Activated naive CD8-positive, alpha-beta T cell (primary cell): ENCODE data around the gene S100A10.

ENCODE experiments used
- H3K27ac Mint-ChIP-seq: one replicate; pipeline ENCODE4 v1.8.0; 2021; ENCODE audit warnings: mixed read lengths
- H3K27me3 Mint-ChIP-seq: one replicate; pipeline ENCODE4 v1.8.0; 2021; ENCODE audit warnings: mixed read lengths
- H3K36me3 Mint-ChIP-seq: one replicate; pipeline ENCODE4 v1.8.0; 2021; ENCODE audit warnings: mixed read lengths
- H3K4me1 Mint-ChIP-seq: one replicate; pipeline ENCODE4 v1.8.0; 2021; ENCODE audit warnings: low read depth, mixed read lengths
- H3K4me3 Mint-ChIP-seq: one replicate; pipeline ENCODE4 v1.8.0; 2021; ENCODE audit warnings: mild to moderate bottlenecking, mixed read lengths
- H3K9me3 Mint-ChIP-seq: one replicate; pipeline ENCODE4 v1.8.0; 2021; ENCODE audit warnings: low read depth, mixed read lengths

Gene S100A10

DNA sequence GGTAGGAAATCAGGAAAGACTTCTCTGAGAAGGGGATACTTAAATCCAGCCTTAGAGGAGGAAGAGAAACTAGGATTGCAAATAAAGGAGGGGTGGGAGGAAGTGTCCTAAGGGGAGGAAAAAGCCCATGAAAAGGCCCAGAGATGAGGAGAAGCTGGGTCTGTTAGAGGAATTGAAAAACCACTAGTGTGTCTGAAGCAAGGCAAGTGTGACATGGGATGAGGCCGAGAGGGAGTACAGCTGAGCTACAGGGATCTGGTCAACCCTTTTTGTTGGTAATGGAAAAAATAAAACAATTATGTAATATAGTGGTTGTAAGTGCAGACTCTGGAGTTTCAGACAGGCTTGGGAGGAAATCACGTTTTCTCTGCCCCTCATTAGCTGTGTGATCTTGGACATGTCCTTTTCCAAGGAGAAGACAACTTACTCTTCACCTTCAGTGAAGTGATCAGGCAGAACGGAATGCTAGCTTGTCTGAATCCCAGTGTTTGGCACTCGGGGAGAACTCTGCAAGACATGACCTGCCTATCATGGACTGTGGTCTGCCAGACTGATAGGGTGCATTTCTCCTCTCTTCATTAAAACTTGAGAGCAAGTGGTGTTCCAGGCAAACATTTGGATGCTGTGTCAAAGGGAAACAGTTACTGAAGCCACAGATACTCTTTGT, 7.4 kb upstream of the S100A10 start:
- Mint-ChIP-seq H3K27me3 (peaks cover 2% of the 10 kb centered on the region), H3K36me3 (no peaks in the 10 kb centered on the region), H3K4me1 (peaks cover 2% of the 10 kb centered on the region), H3K27ac (no peak overlapping the region), H3K9me3 (no peaks in the 10 kb centered on the region), H3K4me3 (no peak overlapping the region)

- Mint-ChIP-seq H3K27ac (no peak overlapping the region), H3K4me3 (no peak overlapping the region), H3K9me3 (no peaks in the 10 kb centered on the region), H3K4me1 (peaks cover 13% of the 10 kb centered on the region), H3K36me3 (no peaks in the 10 kb centered on the region), H3K27me3 (peaks cover 2% of the 10 kb centered on the region)
Measured at GRCh38 chr1:151998611-151999362, 5.1 kb upstream of the S100A10 start.

GRCh38 chr1:151997284-151997570, 3.6 kb upstream of the S100A10 start:
- Mint-ChIP-seq H3K4me1 (peaks cover 21% of the 10 kb centered on the region), H3K9me3 (no peaks in the 10 kb centered on the region), H3K4me3 (no peak overlapping the region), H3K27me3 (peaks cover 2% of the 10 kb centered on the region), H3K27ac (no peak overlapping the region), H3K36me3 (no peaks in the 10 kb centered on the region)

GRCh38 chr1:151995774-151996173, 2.1 kb upstream of the S100A10 start:
- Mint-ChIP-seq H3K9me3 (no peaks in the 10 kb centered on the region), H3K27ac (no peak overlapping the region), H3K27me3 (peaks cover 2% of the 10 kb centered on the region), H3K4me1 (peaks cover 36% of the 10 kb centered on the region), H3K4me3 (no peak overlapping the region), H3K36me3 (no peaks in the 10 kb centered on the region)

- peaks cover 44% of the 10 kb centered on the region for H3K4me1 Mint-ChIP-seq
- H3K9me3 Mint-ChIP-seq = no peaks in the 10 kb centered on the region
- peak overlapping the region; percentile 61 for H3K4me3 Mint-ChIP-seq
- H3K27ac Mint-ChIP-seq = peak overlapping the region; percentile 76
- H3K36me3 Mint-ChIP-seq = no peaks in the 10 kb centered on the region
- peaks cover 2% of the 10 kb centered on the region for H3K27me3 Mint-ChIP-seq
Measured at GRCh38 chr1:151994956-151995355, 1.3 kb upstream of the S100A10 start.

- peak overlapping the region; percentile 94 for H3K4me3 Mint-ChIP-seq
- H3K36me3 Mint-ChIP-seq = no peaks in the 10 kb centered on the region
- H3K4me1 Mint-ChIP-seq = peaks cover 62% of the 10 kb centered on the region
- peak overlapping the region; percentile 91 for H3K27ac Mint-ChIP-seq
- H3K9me3 Mint-ChIP-seq = no peaks in the 10 kb centered on the region
- H3K27me3 Mint-ChIP-seq = no peaks in the 10 kb centered on the region
Measured at GRCh38 chr1:151993084-151993733, 450 bp downstream of the S100A10 start.

DNA sequence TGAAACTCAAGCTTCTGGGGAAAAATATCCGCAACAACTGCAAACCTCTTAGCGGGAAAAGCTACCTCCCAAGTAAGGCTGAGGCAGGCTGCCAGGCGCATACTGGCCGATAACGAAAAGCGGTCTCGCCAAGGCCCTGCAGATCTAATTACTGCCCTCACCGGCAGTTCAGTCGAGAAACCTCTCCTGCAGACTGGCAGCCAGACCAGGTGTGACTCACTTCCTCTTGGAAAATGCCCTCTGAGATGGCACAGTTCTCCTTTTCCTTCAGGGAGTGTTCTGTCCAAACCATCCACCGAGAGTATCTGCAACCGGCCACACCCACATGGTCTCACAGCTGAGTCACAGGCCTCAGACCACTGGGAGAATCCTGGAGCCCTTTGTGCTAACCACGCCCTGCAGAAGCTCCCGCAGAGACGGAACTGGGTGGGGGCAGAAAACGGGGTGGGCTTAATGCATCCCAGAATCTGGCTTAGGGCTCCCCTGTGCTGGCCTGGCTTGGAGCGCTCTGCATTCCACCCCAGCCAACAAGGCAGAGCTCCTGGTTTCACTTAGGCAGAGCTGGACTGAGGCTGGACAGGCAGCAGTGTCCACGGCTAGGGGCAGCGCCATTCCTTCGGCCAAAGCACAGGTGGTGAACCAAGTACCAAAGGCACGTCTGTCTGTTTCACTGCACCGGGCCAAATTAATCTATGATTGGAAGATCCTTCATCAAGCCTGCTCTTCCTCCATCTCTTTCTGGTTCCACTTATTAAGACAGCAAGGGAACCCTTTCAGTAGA, 1.2 kb downstream of the S100A10 start:
- Mint-ChIP-seq H3K9me3 (no peaks in the 10 kb centered on the region), H3K36me3 (no peaks in the 10 kb centered on the region), H3K4me3 (peak overlapping the region; percentile 94), H3K27me3 (no peaks in the 10 kb centered on the region), H3K27ac (peak overlapping the region; percentile 91), H3K4me1 (peaks cover 66% of the 10 kb centered on the region)

- no peaks in the 10 kb centered on the region for H3K27me3 Mint-ChIP-seq
- H3K27ac Mint-ChIP-seq = no peak overlapping the region
- peaks cover 68% of the 10 kb centered on the region for H3K4me1 Mint-ChIP-seq
- H3K4me3 Mint-ChIP-seq = peak overlapping the region; percentile 94
- no peaks in the 10 kb centered on the region for H3K36me3 Mint-ChIP-seq
- H3K9me3 Mint-ChIP-seq = no peaks in the 10 kb centered on the region
Measured at GRCh38 chr1:151991663-151992302, 1.9 kb downstream of the S100A10 start.

DNA sequence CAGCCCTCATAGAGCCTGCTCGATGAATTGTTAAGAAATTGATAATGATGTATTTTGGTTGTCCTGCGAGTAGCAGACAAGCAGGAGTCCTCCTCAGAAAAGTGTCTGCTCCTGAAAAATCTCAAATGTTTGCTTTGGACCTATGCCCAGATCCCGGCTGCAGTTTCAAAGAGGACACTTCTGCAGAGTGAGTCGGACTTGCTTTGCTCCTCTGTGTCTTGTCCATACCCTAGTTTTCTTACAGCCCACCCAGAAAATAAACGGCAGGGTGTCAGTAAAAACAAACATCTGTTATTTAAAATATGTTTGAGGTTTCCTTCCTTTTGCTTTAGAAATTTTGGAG, 2.8 kb downstream of the S100A10 start:
- Mint-ChIP-seq H3K36me3 (peaks cover 5% of the 10 kb centered on the region), H3K27ac (peak overlapping the region; percentile 46), H3K27me3 (no peaks in the 10 kb centered on the region), H3K9me3 (no peaks in the 10 kb centered on the region), H3K4me3 (no peak overlapping the region), H3K4me1 (peaks cover 76% of the 10 kb centered on the region)

- Mint-ChIP-seq H3K4me1 (peaks cover 80% of the 10 kb centered on the region), H3K27me3 (no peaks in the 10 kb centered on the region), H3K36me3 (peaks cover 5% of the 10 kb centered on the region), H3K9me3 (no peaks in the 10 kb centered on the region), H3K4me3 (peak overlapping the region; percentile 17), H3K27ac (peak overlapping the region; percentile 46)
Measured at GRCh38 chr1:151990058-151990855, 3.4 kb downstream of the S100A10 start.

- H3K36me3 Mint-ChIP-seq = peaks cover 5% of the 10 kb centered on the region
- peaks cover 83% of the 10 kb centered on the region for H3K4me1 Mint-ChIP-seq
- H3K27me3 Mint-ChIP-seq = no peaks in the 10 kb centered on the region
- H3K4me3 Mint-ChIP-seq = peak overlapping the region; percentile 17
- no peaks in the 10 kb centered on the region for H3K9me3 Mint-ChIP-seq
- H3K27ac Mint-ChIP-seq = peak overlapping the region; percentile 46
Measured at GRCh38 chr1:151989211-151989862, 4.3 kb downstream of the S100A10 start.

DNA sequence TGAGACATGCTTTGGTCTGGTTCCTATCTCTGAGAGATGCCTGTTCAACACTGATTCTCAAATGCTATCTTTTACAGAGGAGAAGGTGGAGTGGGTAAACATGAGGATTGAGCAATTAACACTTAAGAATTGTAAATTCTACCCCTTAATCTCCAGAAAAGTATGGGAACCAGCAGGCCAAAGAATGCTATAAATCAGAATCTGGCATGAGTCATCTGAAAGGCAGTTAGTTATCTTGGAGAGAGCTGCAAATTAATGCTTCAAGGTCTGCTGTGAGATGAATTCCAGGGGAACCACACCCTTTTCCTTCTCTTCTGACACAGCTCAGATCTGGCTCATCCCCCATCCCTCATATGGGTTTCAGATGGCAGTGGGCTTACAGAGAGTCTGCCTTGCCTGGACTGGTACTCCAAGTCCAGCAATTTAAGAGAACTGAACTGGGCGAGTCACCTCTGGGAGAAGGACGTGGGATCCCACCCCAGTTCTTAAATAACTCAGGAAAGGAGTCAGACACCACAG, 5.2 kb downstream of the S100A10 start:
- Mint-ChIP-seq H3K4me3 (no peak overlapping the region), H3K27me3 (no peaks in the 10 kb centered on the region), H3K4me1 (peaks cover 88% of the 10 kb centered on the region), H3K36me3 (peaks cover 5% of the 10 kb centered on the region), H3K9me3 (no peaks in the 10 kb centered on the region), H3K27ac (peak overlapping the region; percentile 55)

DNA sequence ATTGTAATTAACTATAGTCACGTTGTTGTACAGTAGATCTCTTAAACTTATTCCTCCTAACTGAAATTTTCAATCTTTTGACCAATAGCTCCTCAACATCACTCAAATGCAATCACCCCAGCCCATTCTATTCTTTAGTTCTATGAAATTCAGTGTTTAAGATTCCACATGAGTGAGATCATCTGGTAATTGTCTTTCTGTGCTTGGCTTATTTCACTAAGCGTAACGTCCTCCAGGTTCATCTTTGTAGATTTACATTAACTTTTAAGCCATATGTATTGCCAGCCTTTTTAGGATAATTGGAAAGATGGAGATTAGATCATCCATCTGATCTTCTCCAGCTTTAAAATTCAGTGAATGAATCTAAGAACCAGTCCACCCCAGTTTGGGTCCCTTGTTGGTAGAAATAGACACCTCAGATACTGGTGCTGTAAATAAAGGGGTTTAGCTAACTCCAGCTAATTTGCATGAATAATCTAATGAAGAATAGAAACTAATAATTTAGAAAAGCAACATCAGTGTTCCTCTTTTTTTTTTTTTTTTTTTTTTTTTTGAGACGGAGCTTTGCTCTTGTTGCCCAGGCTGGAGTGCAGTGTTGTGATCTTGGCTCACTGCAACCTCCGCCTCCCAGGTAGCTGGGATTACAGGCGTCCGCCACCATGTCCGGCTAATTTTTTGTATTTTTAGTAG, 7.0 kb downstream of the S100A10 start:
- Mint-ChIP-seq H3K27ac (peak overlapping the region; percentile 37), H3K4me3 (no peak overlapping the region), H3K36me3 (peaks cover 16% of the 10 kb centered on the region), H3K9me3 (no peaks in the 10 kb centered on the region), H3K4me1 (peaks cover 80% of the 10 kb centered on the region), H3K27me3 (no peaks in the 10 kb centered on the region)
